ENCODE measurements around the gene TMEM123.
A peak's percentile ranks its signal among the peaks of the same experiment; 100 is the strongest.
"Not testable (repeated sequence)": the region's sequence is repeated elsewhere in the genome, so short reads cannot be mapped to it uniquely, and the experiment has no call there.

Gene TMEM123

GRCh38 chr11:102391549-102392237, 60.9 kb downstream of the TMEM123 start:
- DNase-seq (ENCODE audit: low spot score): no peak

GRCh38 chr11:102390667-102391465, 61.7 kb downstream of the TMEM123 start:
- peak; percentile 71 for DNase-seq (ENCODE audit: low spot score)

- DNase-seq (ENCODE audit: low spot score): no peak
These were observed 63.3 kb downstream of the TMEM123 start for GRCh38 chr11:102389253-102389652.

- DNase-seq (ENCODE audit: low spot score): no peak
These were observed 65.4 kb downstream of the TMEM123 start for GRCh38 chr11:102387043-102387781.

- no peak for DNase-seq (ENCODE audit: low spot score)
These were observed 66.3 kb downstream of the TMEM123 start for GRCh38 chr11:102386136-102386734.

- no peak for DNase-seq (ENCODE audit: low spot score)
These were observed 67.2 kb downstream of the TMEM123 start for GRCh38 chr11:102385085-102386007.

GRCh38 chr11:102384419-102385079, 68.0 kb downstream of the TMEM123 start:
- DNase-seq (ENCODE audit: low spot score): no peak

- DNase-seq (ENCODE audit: low spot score): no peak
These were observed 68.7 kb downstream of the TMEM123 start for GRCh38 chr11:102383839-102384238.

- DNase-seq (ENCODE audit: low spot score): no peak
These were observed 70.2 kb downstream of the TMEM123 start for GRCh38 chr11:102382384-102382783.

- no peak for DNase-seq (ENCODE audit: low spot score)
These were observed 73.7 kb downstream of the TMEM123 start for GRCh38 chr11:102378818-102379217.

GRCh38 chr11:102377891-102378290, 74.7 kb downstream of the TMEM123 start:
- no peak for DNase-seq (ENCODE audit: low spot score)

GRCh38 chr11:102375720-102376399, 76.7 kb downstream of the TMEM123 start:
- no peak for DNase-seq (ENCODE audit: low spot score)

- not testable (repeated sequence) for DNase-seq (ENCODE audit: low spot score)
These were observed 77.7 kb downstream of the TMEM123 start for GRCh38 chr11:102374633-102375424.

- DNase-seq (ENCODE audit: low spot score): no peak
These were observed 84.1 kb downstream of the TMEM123 start for GRCh38 chr11:102368472-102368871.

- DNase-seq (ENCODE audit: low spot score): peak; percentile 34
These were observed 85.2 kb downstream of the TMEM123 start for GRCh38 chr11:102367364-102367763.

- no peak for DNase-seq (ENCODE audit: low spot score)
These were observed 87.6 kb downstream of the TMEM123 start for GRCh38 chr11:102364991-102365390.

- peak; percentile 54 for DNase-seq (ENCODE audit: low spot score)
These were observed 91.2 kb downstream of the TMEM123 start for GRCh38 chr11:102361086-102362031.

- peak; percentile 40 for DNase-seq (ENCODE audit: low spot score)
These were observed 91.9 kb downstream of the TMEM123 start for GRCh38 chr11:102360681-102361080.
